Aorta (tissue), 5 donors: ENCODE measurements around the gene FAM83C. TPM values are rescaled to one million over a fixed set of nuclear protein-coding genes. Genes with fewer than 3 reads are reported as not detected.
A peak's percentile ranks its signal among the peaks of the same experiment; 100 is the strongest.

Experiments used
- ATAC-seq: fragments of 200-7000 bp; cut with Tn5 transposase; one replicate; pipeline ENCODE4 v1.9.1; 2022; ENCODE audit warnings: moderate library complexity; ENCODE audit not compliant: low FRiP score
- DNase-seq, 2 donors: peaks; one replicate each; pipeline ENCODE4 v3.0.0-alpha.2; 2020
- H3K27ac ChIP-seq, 2 donors: one replicate each; pipeline ENCODE4 v1.5.1; 2013; ENCODE audit warnings: low read length in 2 of 2, mild to moderate bottlenecking in 2 of 2, moderate library complexity in 2 of 2, control low read depth in 1 of 2, inconsistent platforms in 1 of 2, low read depth in 1 of 2
- H3K27me3 ChIP-seq, 2 donors: one replicate each; pipeline ENCODE4 v1.6.1; 2013; ENCODE audit warnings: control low read depth in 1 of 2, low read length in 1 of 2, mild to moderate bottlenecking in 1 of 2, moderate library complexity in 1 of 2; ENCODE audit not compliant: insufficient read depth in 2 of 2, control insufficient read depth in 1 of 2
- H3K36me3 ChIP-seq, 2 donors: one replicate each; pipeline ENCODE4 v1.6.1; 2013; ENCODE audit warnings: control low read depth in 1 of 2, low read length in 1 of 2, mild to moderate bottlenecking in 1 of 2; ENCODE audit not compliant: insufficient read depth in 2 of 2, control insufficient read depth in 1 of 2
- H3K4me1 ChIP-seq, 2 donors: one replicate each; pipeline ENCODE4 v1.6.1; 2013; ENCODE audit warnings: low read length in 2 of 2, control low read depth in 1 of 2, mild to moderate bottlenecking in 1 of 2, moderate library complexity in 1 of 2; ENCODE audit not compliant: insufficient read depth in 2 of 2, control insufficient read depth in 1 of 2
- H3K4me3 ChIP-seq, 2 donors: one replicate each; pipeline ENCODE4 v1.5.1; 2013; ENCODE audit warnings: low read length in 2 of 2, control low read depth in 1 of 2, mild to moderate bottlenecking in 1 of 2
- H3K9me3 ChIP-seq: one replicate; pipeline ENCODE4 v1.6.1; 2013; ENCODE audit warnings: mild to moderate bottlenecking, low read length; ENCODE audit not compliant: control insufficient read depth
- WGBS, 2 donors: extraction: QIAGEN DNeasy Blood & Tissue Kit; methylation state at CpG; one replicate each; pipeline ENCODE4 v1.1.7; 2013; 5-methylcytosine and 5-hydroxymethylcytosine counted together
- intact Hi-C, 2 donors: fragments of 100-400 bp; cut with DNase I; formaldehyde crosslinking; loops; one replicate each; pipeline versions ENCODE4 v1.14.2 to v1.15.0; 2022
- polyA plus RNA-seq, 2 donors: library from polyadenylated mRNA; stranded (reverse); fragments of 200-250 nt; gene quantifications; one replicate each; pipeline ENCODE4 v1.2.3, GENCODE V29; 2013
- total RNA-seq, 2 donors: library from RNA; stranded (reverse); fragmentation: NEBNext Ultra II Directional; extraction: Animal tissue kit (Norgen Biotek cat#: 25700); gene quantifications; one replicate each; pipeline ENCODE4 v1.2.1, GENCODE V29; 2021
- donor health status: healthy with polysubstance abuse.
- donor health status: Bipolar disorder and iron deficiency.
- donor health status: DM: no; HTN: no; CAD: no.
- donor health status: DM: no; HTN: no; CAD: no.
- donor health status: DM: yes; HTN: yes; CAD: no.

FAM83C gene
- total and polyA plus RNA-seq, 4 donors, result not detected

GRCh38 chr20:35296101-35296554 is 3.9 kb upstream of the FAM83C start:
- Histone ChIP-seq H3K9me3 (no peaks in the 10 kb centered on the region), H3K36me3 (no peaks in the 10 kb centered on the region), H3K27ac (no peak overlapping the region), H3K27me3 (no peaks in the 10 kb centered on the region), H3K4me1 (no peaks in the 10 kb centered on the region), H3K4me3 (no peak overlapping the region)
- intact Hi-C loops, result no loop called here
- ATAC-seq (no peak), DNase-seq (no peak)
- 75 to 77% methylated on average over 9 of the region's 9 CpGs for WGBS, 2 donors

- H3K27ac ChIP-seq, result no peak overlapping the region
- intact Hi-C loops, result no loop called here
- H3K9me3 ChIP-seq, result no peaks in the 10 kb centered on the region
- ATAC-seq (no peak), DNase-seq (peak in 1 of 2 donors; percentile 24)
- no peaks in the 10 kb centered on the region for H3K27me3 ChIP-seq
- no peaks in the 10 kb centered on the region for H3K36me3 ChIP-seq
- no peaks in the 10 kb centered on the region for H3K4me1 ChIP-seq
- WGBS, 2 donors, result 85 to 87% methylated on average over 8 of the region's 8 CpGs
- H3K4me3 ChIP-seq, result no peak overlapping the region
Observed at GRCh38 chr20:35295674-35296073, 3.4 kb upstream of the FAM83C start.

GRCh38 chr20:35295058-35295457 is 2.8 kb upstream of the FAM83C start:
- Histone ChIP-seq H3K36me3 (no peaks in the 10 kb centered on the region), H3K27me3 (no peaks in the 10 kb centered on the region), H3K27ac (no peak overlapping the region), H3K4me3 (no peak overlapping the region), H3K4me1 (no peaks in the 10 kb centered on the region), H3K9me3 (no peaks in the 10 kb centered on the region)
- DNase-seq (no peak), ATAC-seq (no peak)
- WGBS, 2 donors, result 81% methylated on average over 8 of the region's 8 CpGs
- intact Hi-C loops, result no loop called here

- 50 to 57% methylated on average over 5 of the region's 5 CpGs for WGBS, 2 donors
- Histone ChIP-seq H3K27me3 (no peaks in the 10 kb centered on the region), H3K4me3 (no peak overlapping the region), H3K36me3 (no peaks in the 10 kb centered on the region), H3K9me3 (no peaks in the 10 kb centered on the region), H3K4me1 (no peaks in the 10 kb centered on the region), H3K27ac (no peak overlapping the region)
- DNase-seq (peak in 1 of 2 donors; percentile 16), ATAC-seq (no peak)
- intact Hi-C loops, result no loop called here
Observed at GRCh38 chr20:35294293-35294685, 2.1 kb upstream of the FAM83C start.

GRCh38 chr20:35293303-35294292 is 1.4 kb upstream of the FAM83C start:
- intact Hi-C loops, result no loop called here
- DNase-seq (peak; percentile 12 to 46), ATAC-seq (no peak)
- no peaks in the 10 kb centered on the region for H3K36me3 ChIP-seq
- H3K4me1 ChIP-seq, result no peaks in the 10 kb centered on the region
- H3K9me3 ChIP-seq, result no peaks in the 10 kb centered on the region
- H3K27ac ChIP-seq, result no peak overlapping the region
- no peak overlapping the region for H3K4me3 ChIP-seq
- no peaks in the 10 kb centered on the region for H3K27me3 ChIP-seq
- WGBS, 2 donors, result 91 to 93% methylated on average over 19 of the region's 19 CpGs

- no peaks in the 10 kb centered on the region for H3K4me1 ChIP-seq
Observed at GRCh38 chr20:35292504-35293285, 470 bp upstream of the FAM83C start.

GRCh38 chr20:35290887-35291417 is 1.3 kb downstream of the FAM83C start:
- WGBS, 2 donors, result 81 to 84% methylated on average over 7 of the region's 7 CpGs
- intact Hi-C loops, result no loop called here
- Histone ChIP-seq H3K9me3 (no peaks in the 10 kb centered on the region), H3K27me3 (no peaks in the 10 kb centered on the region), H3K4me3 (no peak overlapping the region), H3K36me3 (no peaks in the 10 kb centered on the region), H3K4me1 (no peaks in the 10 kb centered on the region), H3K27ac (no peak overlapping the region)
- no peak for ATAC-seq
- DNase-seq, result peak in 1 of 2 donors; percentile 67

More at GRCh38 chr20:35292504-35293285, 470 bp upstream of the FAM83C start:
- H3K27me3 ChIP-seq, result no peaks in the 10 kb centered on the region
- no peaks in the 10 kb centered on the region for H3K36me3 ChIP-seq
- H3K4me3 ChIP-seq, result no peak overlapping the region
- WGBS, 2 donors, result 69 to 71% methylated on average over 23 of the region's 23 CpGs
- H3K9me3 ChIP-seq, result no peaks in the 10 kb centered on the region
- intact Hi-C loops, result no loop called here
- H3K27ac ChIP-seq, result no peak overlapping the region
- ATAC-seq (no peak), DNase-seq (peak; percentile 17 to 67)

GRCh38 chr20:35290186-35290886 is 1.9 kb downstream of the FAM83C start:
- WGBS, 2 donors, result 69 to 70% methylated on average over 7 of the region's 7 CpGs
- no peak for DNase-seq
- intact Hi-C loops, result no loop called here
- no peak for ATAC-seq
- Histone ChIP-seq H3K4me3 (no peak overlapping the region), H3K27me3 (no peaks in the 10 kb centered on the region), H3K36me3 (no peaks in the 10 kb centered on the region), H3K9me3 (no peaks in the 10 kb centered on the region), H3K4me1 (no peaks in the 10 kb centered on the region), H3K27ac (no peak overlapping the region)
